Activated CD8-positive, alpha-beta memory T cell treated with anti-CD3 and anti-CD28 coated beads, Interleukin-2, amount 10 ng/mL, durations not matched to agents 7 days and 5 days (primary cell): ENCODE data around the gene ATXN7. TPM values are rescaled to one million over a fixed set of nuclear protein-coding genes. Genes with fewer than 3 reads are reported as not detected.

Experiments used
- ATAC-seq: fragments of 150-1000 bp; cut with Tn5 transposase; one replicate; pipeline ENCODE4 v1.10.0; 2021; ENCODE audit warnings: moderate library complexity
- CTCF ChIA-PET: fragments of 350-600 bp; sonication (Branson Sonifier 250); formaldehyde crosslinking; loops from one replicate; lab custom pipeline; 2021; ENCODE audit warnings: antibody characterized with exemption; lab: Charles Lee
- DNase-seq: peaks from one replicate; pipeline ENCODE4 v3.0.0-alpha.2; 2020
- H3K27ac Mint-ChIP-seq: one replicate; pipeline ENCODE4 v1.8.0; 2021; ENCODE audit warnings: mild to moderate bottlenecking, mixed read lengths
- H3K27me3 Mint-ChIP-seq: one replicate; pipeline ENCODE4 v1.8.0; 2021; ENCODE audit warnings: mixed read lengths
- H3K36me3 Mint-ChIP-seq: one replicate; pipeline ENCODE4 v1.8.0; 2021; ENCODE audit warnings: mild to moderate bottlenecking, mixed read lengths
- H3K4me1 Mint-ChIP-seq: one replicate; pipeline ENCODE4 v1.8.0; 2021; ENCODE audit warnings: mixed read lengths
- H3K4me3 Mint-ChIP-seq: one replicate; pipeline ENCODE4 v1.8.0; 2021; ENCODE audit warnings: mild to moderate bottlenecking, moderate library complexity, mixed read lengths
- H3K9me3 Mint-ChIP-seq: one replicate; pipeline ENCODE4 v1.8.0; 2022; ENCODE audit warnings: low read depth, mixed read lengths
- total RNA-seq, 2 experiments: library from RNA; stranded (reverse); gene quantifications; one replicate each; pipeline ENCODE4 v1.2.3, GENCODE V29; 2021

The ATXN7 gene
- total RNA-seq, 2 experiments from 2014 or later: 41.9 to 56.5 TPM

- peak; percentile 12 for ATAC-seq
- Mint-ChIP-seq H3K4me3 (peak overlapping the region; percentile 85), H3K36me3 (peaks cover 42% of the 10 kb centered on the region), H3K27ac (peak overlapping the region; percentile 88), H3K9me3 (no peaks in the 10 kb centered on the region), H3K27me3 (no peaks in the 10 kb centered on the region), H3K4me1 (peaks cover 57% of the 10 kb centered on the region)
- DNase-seq: peak; percentile 67
- CTCF ChIA-PET: interaction anchor here (0.9 to 1.4 kb wide), 7 partner anchors 17 to 111 kb away, joined by 3 to 4 read pairs (median 3); partner anchors contain the start of gene PSMD6
Observed at GRCh38 chr3:63912768-63913588, 49.3 kb downstream of the ATXN7 start.

DNA sequence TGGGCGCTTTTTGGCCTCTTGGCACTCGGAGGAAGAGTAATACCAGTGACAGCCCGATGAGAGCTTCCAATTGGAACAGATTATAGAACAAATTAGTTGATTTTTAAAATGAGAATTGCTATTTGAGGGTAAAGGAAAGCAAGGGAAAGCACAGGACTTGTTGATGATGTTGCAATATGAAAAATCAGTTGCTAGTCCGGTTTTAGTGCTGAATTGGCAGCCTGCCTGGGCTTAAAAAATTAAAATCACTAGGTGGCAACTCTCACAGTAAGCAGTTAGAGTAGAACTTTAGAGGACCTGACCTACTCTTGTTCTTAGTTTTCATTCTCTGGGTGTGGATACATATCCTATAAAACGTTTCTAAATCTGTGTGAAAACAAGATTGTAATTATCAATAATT, 50.6 kb downstream of the ATXN7 start:
- Mint-ChIP-seq H3K9me3 (no peaks in the 10 kb centered on the region), H3K27ac (peak overlapping the region; percentile 42), H3K4me1 (peaks cover 64% of the 10 kb centered on the region), H3K27me3 (no peaks in the 10 kb centered on the region), H3K4me3 (peak overlapping the region; percentile 85), H3K36me3 (peaks cover 54% of the 10 kb centered on the region)
- CTCF ChIA-PET: interaction anchor here (1.0 kb wide), 1 partner anchor 52 kb away, joined by 3 read pairs; no protein-coding TSS in a partner anchor
- DNase-seq (no peak), ATAC-seq (no peak)

DNA sequence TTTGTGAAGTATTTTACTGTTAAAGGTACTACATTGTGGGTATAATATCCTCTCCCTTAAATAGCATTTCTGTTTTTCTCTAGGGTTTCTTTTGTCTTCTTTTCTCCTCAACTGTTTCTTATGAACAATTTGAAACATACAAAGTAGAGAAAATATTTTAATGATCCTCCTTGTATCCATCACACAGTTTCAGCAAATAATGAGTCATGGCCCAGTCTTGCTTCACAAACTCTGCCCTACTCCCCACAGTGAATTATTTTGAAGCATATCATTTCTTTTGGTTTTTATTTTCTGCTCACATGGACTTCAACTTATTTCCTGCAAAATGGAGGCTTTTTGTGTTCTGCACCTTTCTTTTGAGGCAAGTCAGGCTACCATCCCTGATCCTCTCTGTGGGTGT, 54.7 kb downstream of the ATXN7 start:
- ATAC-seq (no peak), DNase-seq (no peak)
- Mint-ChIP-seq H3K36me3 (peaks cover 66% of the 10 kb centered on the region), H3K27ac (peak overlapping the region; percentile 24), H3K4me3 (no peak overlapping the region), H3K9me3 (no peaks in the 10 kb centered on the region), H3K27me3 (no peaks in the 10 kb centered on the region), H3K4me1 (peaks cover 53% of the 10 kb centered on the region)
- CTCF ChIA-PET: no interaction called here

- H3K4me1 Mint-ChIP-seq: peaks cover 36% of the 10 kb centered on the region
Observed at GRCh38 chr3:63920001-63920400, 56.3 kb downstream of the ATXN7 start.

GRCh38 chr3:63921741-63922482, 58.2 kb downstream of the ATXN7 start:
- DNase-seq: no peak
- Mint-ChIP-seq H3K4me1 (peaks cover 27% of the 10 kb centered on the region), H3K27me3 (no peaks in the 10 kb centered on the region), H3K4me3 (no peak overlapping the region), H3K36me3 (peaks cover 68% of the 10 kb centered on the region), H3K9me3 (no peaks in the 10 kb centered on the region), H3K27ac (peak overlapping the region; percentile 14)
- ATAC-seq: no peak
- CTCF ChIA-PET: no interaction called here

More at GRCh38 chr3:63920001-63920400, 56.3 kb downstream of the ATXN7 start:
- Mint-ChIP-seq H3K27ac (no peak overlapping the region), H3K4me3 (no peak overlapping the region), H3K36me3 (peaks cover 66% of the 10 kb centered on the region), H3K9me3 (no peaks in the 10 kb centered on the region), H3K27me3 (no peaks in the 10 kb centered on the region)
- ATAC-seq (no peak), DNase-seq (no peak)
- CTCF ChIA-PET: no interaction called here

- CTCF ChIA-PET: interaction anchor here (0.9 to 1.8 kb wide), 2 partner anchors 13 to 40 kb away, joined by 3 to 5 read pairs; no protein-coding TSS in a partner anchor
- no peak for ATAC-seq
- peaks cover 66% of the 10 kb centered on the region for H3K36me3 Mint-ChIP-seq
Observed at GRCh38 chr3:63922491-63923199, 59.0 kb downstream of the ATXN7 start.

DNA sequence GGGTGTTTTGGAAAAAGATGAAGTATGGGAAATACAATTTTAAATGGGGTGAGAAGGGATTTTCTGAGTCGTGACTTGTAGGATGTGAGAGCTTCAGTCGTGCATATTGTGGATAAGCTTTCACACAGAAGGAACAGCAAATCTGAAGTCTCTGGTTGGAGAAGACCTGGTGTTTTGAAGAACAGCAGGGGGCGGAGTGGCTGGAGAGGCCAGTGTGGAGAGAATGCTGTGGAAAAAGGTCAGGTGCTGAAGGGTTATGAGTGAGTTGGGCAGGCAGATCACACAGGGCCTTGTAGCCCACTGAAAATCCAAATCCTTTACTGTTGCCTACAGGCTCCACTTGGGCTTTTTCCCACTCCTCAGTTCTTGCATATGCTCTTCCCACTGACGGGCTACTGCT, 62.6 kb downstream of the ATXN7 start:
- ATAC-seq: no peak
- Mint-ChIP-seq H3K27me3 (no peaks in the 10 kb centered on the region), H3K27ac (no peak overlapping the region), H3K36me3 (peaks cover 57% of the 10 kb centered on the region), H3K9me3 (no peaks in the 10 kb centered on the region), H3K4me1 (peaks cover 18% of the 10 kb centered on the region), H3K4me3 (no peak overlapping the region)
- CTCF ChIA-PET: no interaction called here
- no peak for DNase-seq

More at GRCh38 chr3:63922491-63923199, 59.0 kb downstream of the ATXN7 start:
- H3K4me3 Mint-ChIP-seq: no peak overlapping the region
- H3K4me1 Mint-ChIP-seq: peaks cover 25% of the 10 kb centered on the region
- H3K27me3 Mint-ChIP-seq: no peaks in the 10 kb centered on the region
- DNase-seq: no peak
- H3K27ac Mint-ChIP-seq: no peak overlapping the region
- H3K9me3 Mint-ChIP-seq: no peaks in the 10 kb centered on the region

DNA sequence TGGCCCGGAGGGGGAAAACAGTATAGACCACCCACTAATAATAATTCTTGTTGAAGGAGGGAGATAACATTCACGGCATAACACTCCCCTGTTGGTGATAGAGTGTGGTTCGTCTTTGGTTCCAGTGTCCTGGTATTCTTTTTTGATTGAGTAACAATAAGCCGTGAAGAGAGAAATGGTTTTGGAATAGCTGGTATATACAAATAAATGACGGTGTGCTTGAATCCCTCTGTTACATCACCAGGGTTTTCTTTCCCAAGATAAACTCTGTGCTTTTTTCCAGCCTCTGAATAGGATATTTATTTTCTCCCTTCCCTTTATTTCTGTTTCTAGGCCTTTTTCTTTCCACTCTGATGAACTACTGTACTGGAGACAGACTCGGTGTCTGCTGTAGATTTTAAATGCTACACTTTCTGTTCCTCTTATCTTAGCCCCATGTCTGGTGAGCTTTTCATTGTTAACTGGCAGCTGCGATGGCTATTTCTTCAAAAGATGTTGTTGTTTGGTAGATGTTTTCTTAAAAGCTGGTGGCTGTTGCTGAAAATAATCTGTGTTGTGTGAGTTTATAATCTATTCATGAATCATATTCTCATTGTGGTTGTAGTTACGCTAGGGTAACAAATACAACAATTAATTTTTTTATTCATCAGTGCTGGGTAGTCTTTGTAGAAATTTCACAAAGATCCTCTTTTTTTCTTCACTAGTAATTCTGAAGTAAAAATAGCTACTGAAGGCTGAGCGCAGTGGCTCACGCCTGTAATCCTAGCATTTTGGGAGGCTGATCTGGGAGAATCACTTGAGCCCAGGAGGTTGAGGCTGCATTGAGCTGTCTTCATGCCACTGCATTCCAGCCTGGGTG, 64.0 kb downstream of the ATXN7 start:
- no peak overlapping the region for H3K4me3 Mint-ChIP-seq
- DNase-seq (no peak), ATAC-seq (no peak)
- H3K27me3 Mint-ChIP-seq: no peaks in the 10 kb centered on the region
- CTCF ChIA-PET: interaction anchor here (1.0 to 1.6 kb wide), 3 partner anchors 14 to 51 kb away, joined by 3 to 4 read pairs (median 3); no protein-coding TSS in a partner anchor
- H3K36me3 Mint-ChIP-seq: peaks cover 49% of the 10 kb centered on the region
- peaks cover 19% of the 10 kb centered on the region for H3K4me1 Mint-ChIP-seq
- no peaks in the 10 kb centered on the region for H3K9me3 Mint-ChIP-seq
- no peak overlapping the region for H3K27ac Mint-ChIP-seq

- H3K9me3 Mint-ChIP-seq: no peaks in the 10 kb centered on the region
- CTCF ChIA-PET: no interaction called here
- ATAC-seq: no peak
- no peak overlapping the region for H3K27ac Mint-ChIP-seq
- peaks cover 29% of the 10 kb centered on the region for H3K36me3 Mint-ChIP-seq
- peaks cover 54% of the 10 kb centered on the region for H3K4me1 Mint-ChIP-seq
- no peak overlapping the region for H3K4me3 Mint-ChIP-seq
- no peak for DNase-seq
- H3K27me3 Mint-ChIP-seq: no peaks in the 10 kb centered on the region
Observed at GRCh38 chr3:63931290-63931689, 67.6 kb downstream of the ATXN7 start.

DNA sequence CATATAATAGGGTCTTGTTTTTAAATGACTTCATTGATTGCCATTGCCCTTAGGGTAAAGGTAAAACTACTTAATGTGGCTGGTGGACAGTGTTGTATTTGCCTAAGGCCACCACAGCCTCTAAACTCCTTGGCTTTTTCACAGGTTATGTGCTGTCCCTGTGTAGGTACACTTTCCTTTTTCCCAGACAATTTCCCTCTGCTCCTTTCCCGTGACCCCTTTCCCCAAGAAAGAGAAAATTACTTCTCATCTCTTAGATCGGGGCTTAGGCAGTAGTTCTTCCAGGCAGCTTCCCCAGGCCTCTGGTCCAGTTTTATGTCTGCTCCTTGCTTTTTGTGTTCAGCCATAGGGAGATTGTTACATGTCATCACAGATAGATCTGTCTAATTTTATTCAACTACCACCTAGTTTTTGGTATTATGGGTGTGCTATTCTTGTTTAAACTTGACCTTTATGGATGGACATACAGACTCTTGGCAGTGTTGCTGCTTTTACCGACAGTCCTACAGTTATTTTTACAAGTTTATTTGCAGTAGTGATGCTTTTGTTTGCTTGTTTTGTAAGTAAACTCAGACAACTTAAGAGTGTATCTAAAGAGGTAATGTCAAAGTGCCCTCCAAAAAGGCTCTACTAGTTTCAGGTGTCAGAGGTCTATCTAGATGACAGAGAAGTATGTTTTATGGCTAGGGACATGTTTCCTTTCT, 69.0 kb downstream of the ATXN7 start:
- no peak for ATAC-seq
- CTCF ChIA-PET: interaction anchor here (1.5 kb wide), 1 partner anchor 28 kb away, joined by 3 read pairs; no protein-coding TSS in a partner anchor
- no peak overlapping the region for H3K4me3 Mint-ChIP-seq
- DNase-seq: no peak
- H3K36me3 Mint-ChIP-seq: peaks cover 28% of the 10 kb centered on the region
- H3K9me3 Mint-ChIP-seq: no peaks in the 10 kb centered on the region
- peaks cover 66% of the 10 kb centered on the region for H3K4me1 Mint-ChIP-seq
- H3K27ac Mint-ChIP-seq: peak overlapping the region; percentile 77
- no peaks in the 10 kb centered on the region for H3K27me3 Mint-ChIP-seq

- H3K4me1 Mint-ChIP-seq: peaks cover 73% of the 10 kb centered on the region
- H3K9me3 Mint-ChIP-seq: no peaks in the 10 kb centered on the region
- ATAC-seq: peak; percentile 38
- CTCF ChIA-PET: interaction anchor here (0.9 to 1.5 kb wide), 2 partner anchors 17 to 27 kb away, joined by 3 read pairs; no protein-coding TSS in a partner anchor
- H3K4me3 Mint-ChIP-seq: peak overlapping the region; percentile 53
- peaks cover 29% of the 10 kb centered on the region for H3K36me3 Mint-ChIP-seq
- peak overlapping the region; percentile 77 for H3K27ac Mint-ChIP-seq
- no peak for DNase-seq
- no peaks in the 10 kb centered on the region for H3K27me3 Mint-ChIP-seq
Observed at GRCh38 chr3:63933459-63933858, 69.8 kb downstream of the ATXN7 start.
